Measurements from ENCODE around the gene NUP88.

The NUP88 gene

GRCh38 chr17:5419959-5420653, 644 bp upstream of the NUP88 start, which contains the start of gene RPAIN:
TSS of gene RPAIN (plus strand) at chr17:5420182. CDS start at chr17:5420211, 29 bp downstream.
- DNase-seq (ENCODE audit: low read depth in 2 of 2): peak; percentile 54 to 57

- peak; percentile 21 to 24 for DNase-seq (ENCODE audit: low read depth in 2 of 2)
Observed at GRCh38 chr17:5418858-5419355, 555 bp downstream of the NUP88 start.

GRCh38 chr17:5416901-5417300, 2.6 kb downstream of the NUP88 start:
- DNase-seq (ENCODE audit: low read depth in 2 of 2): no peak

- DNase-seq (ENCODE audit: low read depth in 2 of 2): no peak
Observed at GRCh38 chr17:5413682-5414081, 5.8 kb downstream of the NUP88 start.

- DNase-seq (ENCODE audit: low read depth in 2 of 2): no peak
Observed at GRCh38 chr17:5410594-5411272, 8.7 kb downstream of the NUP88 start.

- no peak for DNase-seq (ENCODE audit: low read depth in 2 of 2)
Observed at GRCh38 chr17:5408186-5408585, 11.3 kb downstream of the NUP88 start.

GRCh38 chr17:5405400-5405799, 14.1 kb downstream of the NUP88 start:
- DNase-seq (ENCODE audit: low read depth in 2 of 2): no peak

- DNase-seq (ENCODE audit: low read depth in 2 of 2): no peak
Observed at GRCh38 chr17:5399767-5400166, 19.7 kb downstream of the NUP88 start.

- DNase-seq (ENCODE audit: low read depth in 2 of 2): no peak
Observed at GRCh38 chr17:5396612-5397011, 22.9 kb downstream of the NUP88 start.

GRCh38 chr17:5391678-5392077, 27.8 kb downstream of the NUP88 start:
- DNase-seq (ENCODE audit: low read depth in 2 of 2): no peak

GRCh38 chr17:5381542-5381941, 37.9 kb downstream of the NUP88 start:
- DNase-seq (ENCODE audit: low read depth in 2 of 2): no peak

- no peak for DNase-seq (ENCODE audit: low read depth in 2 of 2)
Observed at GRCh38 chr17:5380491-5381135, 38.8 kb downstream of the NUP88 start.

- DNase-seq (ENCODE audit: low read depth in 2 of 2): no peak
Observed at GRCh38 chr17:5379351-5380107, 39.9 kb downstream of the NUP88 start.

GRCh38 chr17:5378566-5379207, 40.8 kb downstream of the NUP88 start:
- no peak for DNase-seq (ENCODE audit: low read depth in 2 of 2)

GRCh38 chr17:5373112-5373511, 46.4 kb downstream of the NUP88 start:
- DNase-seq (ENCODE audit: low read depth in 2 of 2): no peak

GRCh38 chr17:5370411-5370810, 49.1 kb downstream of the NUP88 start:
- DNase-seq (ENCODE audit: low read depth in 2 of 2): no peak

GRCh38 chr17:5365831-5366230, 53.6 kb downstream of the NUP88 start:
- no peak for DNase-seq (ENCODE audit: low read depth in 2 of 2)

- DNase-seq (ENCODE audit: low read depth in 2 of 2): no peak
Observed at GRCh38 chr17:5364696-5365095, 54.8 kb downstream of the NUP88 start.

GRCh38 chr17:5364156-5364555, 55.3 kb downstream of the NUP88 start:
- DNase-seq (ENCODE audit: low read depth in 2 of 2): no peak

GRCh38 chr17:5362162-5362811, 57.2 kb downstream of the NUP88 start:
- DNase-seq (ENCODE audit: low read depth in 2 of 2): no peak

- DNase-seq (ENCODE audit: low read depth in 2 of 2): no peak
Observed at GRCh38 chr17:5361426-5361825, 58.0 kb downstream of the NUP88 start.
